ENCODE measurements around the gene STXBP2. TPM values are rescaled to one million over a fixed set of nuclear protein-coding genes. Genes with fewer than 3 reads are reported as not detected.

The STXBP2 gene
- total RNA-seq, 4 donors from 2014 or later: 7.2 to 14.4 (median 11.7) TPM

DNA sequence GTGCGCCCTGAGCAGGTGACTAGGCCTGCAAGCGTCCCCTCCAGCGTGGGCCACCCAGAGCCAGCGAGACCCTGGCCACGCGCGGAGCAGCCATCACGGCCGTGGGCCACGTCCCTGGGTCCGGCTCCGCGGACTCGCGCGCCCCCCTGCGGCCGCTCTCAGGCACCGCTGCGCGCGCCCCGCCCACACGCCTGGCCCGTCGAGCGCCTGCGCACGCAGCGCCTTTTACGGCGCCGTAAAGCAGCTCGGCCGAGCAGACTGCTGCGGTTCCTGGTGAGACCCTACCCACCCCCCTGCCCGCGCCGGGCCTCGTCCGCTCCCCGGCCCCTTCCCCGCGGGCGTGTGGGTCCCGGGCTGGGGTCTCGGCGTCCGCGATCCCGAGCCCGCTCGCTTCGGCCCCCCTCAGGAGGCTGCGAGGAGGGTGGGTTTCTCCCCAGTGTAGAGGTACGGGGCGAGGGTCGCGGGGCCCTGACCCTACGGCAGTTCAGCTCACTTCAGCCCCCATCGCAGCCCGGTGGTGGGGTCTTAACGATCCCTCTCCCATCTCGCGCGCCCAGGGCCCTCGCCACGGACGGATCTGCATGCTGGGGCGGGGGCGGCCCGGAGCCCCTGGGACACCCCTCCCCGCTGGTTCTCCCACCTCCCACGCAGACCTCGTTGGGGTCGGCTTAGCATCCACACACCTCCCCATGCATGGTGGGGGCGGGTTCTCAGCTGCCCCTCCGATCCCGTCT, 43.9 kb downstream of the STXBP2 start, which contains the start of gene TRAPPC5:
TRAPPC5 (plus strand) TSS at position 228 of the 734 bp plus-strand sequence. CDS start 1,421 bp downstream, outside the sequence.
- H3K9me3 ChIP-seq: no peaks in the 10 kb centered on the region
- intact Hi-C loops (cut with DNase I): loop anchor here (1.0 to 10.0 kb wide), 3 partner anchors 28 to 328 kb away; no protein-coding TSS in a partner anchor
- H3K4me1 ChIP-seq: peaks cover 10 to 29% (median 22%) of the 10 kb centered on the region in 4 donors
- DNase-seq (ENCODE audit: extremely low spot score): no peak
- H3K4me3 ChIP-seq: peak within 1 kb of the TSS; percentile 75 to 100 (median 88)
- 0% methylated on average over 2 of the region's 79 CpGs for WGBS
- H3K27me3 ChIP-seq: peaks cover 0 to 46% (median 3%) of the 10 kb centered on the region in 4 donors
- TF ChIP-seq, protein P1, sequence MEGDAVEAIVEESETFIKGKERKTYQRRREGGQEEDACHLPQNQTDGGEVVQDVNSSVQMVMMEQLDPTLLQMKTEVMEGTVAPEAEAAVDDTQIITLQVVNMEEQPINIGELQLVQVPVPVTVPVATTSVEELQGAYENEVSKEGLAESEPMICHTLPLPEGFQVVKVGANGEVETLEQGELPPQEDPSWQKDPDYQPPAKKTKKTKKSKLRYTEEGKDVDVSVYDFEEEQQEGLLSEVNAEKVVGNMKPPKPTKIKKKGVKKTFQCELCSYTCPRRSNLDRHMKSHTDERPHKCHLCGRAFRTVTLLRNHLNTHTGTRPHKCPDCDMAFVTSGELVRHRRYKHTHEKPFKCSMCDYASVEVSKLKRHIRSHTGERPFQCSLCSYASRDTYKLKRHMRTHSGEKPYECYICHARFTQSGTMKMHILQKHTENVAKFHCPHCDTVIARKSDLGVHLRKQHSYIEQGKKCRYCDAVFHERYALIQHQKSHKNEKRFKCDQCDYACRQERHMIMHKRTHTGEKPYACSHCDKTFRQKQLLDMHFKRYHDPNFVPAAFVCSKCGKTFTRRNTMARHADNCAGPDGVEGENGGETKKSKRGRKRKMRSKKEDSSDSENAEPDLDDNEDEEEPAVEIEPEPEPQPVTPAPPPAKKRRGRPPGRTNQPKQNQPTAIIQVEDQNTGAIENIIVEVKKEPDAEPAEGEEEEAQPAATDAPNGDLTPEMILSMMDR (IDR thresholded peaks at IDR 0.05): peak; percentile 99 to 100 (median 99)
- TF ChIP-seq POLR2AphosphoS5 (IDR thresholded peaks at IDR 0.05) (peak; percentile 75 to 84), EP300 (IDR thresholded peaks at IDR 0.05) (no peak)
- H3K36me3 ChIP-seq: peaks cover 0 to 36% (median 27%) of the 10 kb centered on the region in 4 donors
- peak within 1 kb of the TSS; percentile 78 to 90 (median 84) for H3K27ac ChIP-seq (replicated peaks in 1 of 4)

DNA sequence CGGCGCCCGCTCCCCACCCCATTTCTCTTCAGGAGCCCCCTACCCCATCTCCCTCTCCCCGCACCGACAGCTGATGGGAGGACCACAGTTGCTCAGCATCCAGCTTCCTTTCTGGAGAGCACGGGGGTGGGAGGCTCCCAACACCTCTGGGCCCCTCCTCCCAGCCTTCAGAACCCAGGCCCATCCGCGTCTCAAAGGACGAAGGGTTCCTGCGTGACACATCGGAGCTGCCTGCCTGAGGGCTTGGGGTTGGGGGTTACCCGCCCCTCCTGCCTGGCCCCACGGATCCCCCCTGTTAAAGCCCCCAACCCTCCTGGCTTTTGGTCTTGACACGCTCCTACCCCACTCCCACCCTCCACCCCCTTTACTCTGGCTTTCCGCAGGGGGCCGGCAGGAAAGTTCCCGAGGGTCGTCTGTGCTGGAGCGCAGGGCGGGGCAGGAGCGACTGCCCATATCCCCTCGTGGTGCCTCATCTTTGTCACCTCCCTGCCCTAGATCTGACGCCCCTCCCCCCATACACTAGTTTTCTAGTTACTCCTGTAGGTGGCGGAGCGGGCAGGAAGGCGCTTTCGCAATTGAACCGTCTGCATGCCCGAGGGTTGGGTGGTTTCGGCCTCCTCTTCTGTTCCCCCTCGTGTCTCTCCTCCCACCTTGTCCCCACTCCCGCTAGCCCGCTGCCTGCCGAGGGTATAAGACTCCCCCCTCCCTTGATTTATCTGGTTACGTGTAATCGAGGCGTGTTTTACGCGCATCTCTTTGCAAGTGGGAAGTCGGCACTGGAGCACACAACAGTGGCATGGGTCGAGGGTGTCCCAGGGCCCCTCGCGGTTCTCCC, 44.6 kb downstream of the STXBP2 start:
- intact Hi-C loops (cut with DNase I): loop anchor here (1.0 to 10.0 kb wide), 3 partner anchors 29 to 329 kb away; no protein-coding TSS in a partner anchor
- Histone ChIP-seq H3K36me3 (peaks cover 0 to 36% (median 27%) of the 10 kb centered on the region in 4 donors), H3K4me1 (peaks cover 10 to 29% (median 22%) of the 10 kb centered on the region in 4 donors), H3K27ac (replicated peaks in 1 of 4) (peak overlapping the region; percentile 78 to 90 (median 84)), H3K27me3 (peaks cover 0 to 38% (median 1%) of the 10 kb centered on the region in 4 donors), H3K4me3 (peak overlapping the region; percentile 75 to 100 (median 88)), H3K9me3 (no peaks in the 10 kb centered on the region)
- TF ChIP-seq POLR2A (IDR thresholded peaks at IDR 0.05; ENCODE audit: low read depth): no peak
- TF ChIP-seq POLR2AphosphoS5 (IDR thresholded peaks at IDR 0.05): peak in 1 of 2 donors; percentile 53
- TF ChIP-seq, protein P1 (IDR thresholded peaks at IDR 0.05): peak; percentile 36 to 55 (median 41)
- no peak for TF ChIP-seq EP300 (IDR thresholded peaks at IDR 0.05)
- WGBS: under 1% methylated on average over 28 of the region's 43 CpGs
- peak; percentile 95 for DNase-seq (ENCODE audit: extremely low spot score)

DNA sequence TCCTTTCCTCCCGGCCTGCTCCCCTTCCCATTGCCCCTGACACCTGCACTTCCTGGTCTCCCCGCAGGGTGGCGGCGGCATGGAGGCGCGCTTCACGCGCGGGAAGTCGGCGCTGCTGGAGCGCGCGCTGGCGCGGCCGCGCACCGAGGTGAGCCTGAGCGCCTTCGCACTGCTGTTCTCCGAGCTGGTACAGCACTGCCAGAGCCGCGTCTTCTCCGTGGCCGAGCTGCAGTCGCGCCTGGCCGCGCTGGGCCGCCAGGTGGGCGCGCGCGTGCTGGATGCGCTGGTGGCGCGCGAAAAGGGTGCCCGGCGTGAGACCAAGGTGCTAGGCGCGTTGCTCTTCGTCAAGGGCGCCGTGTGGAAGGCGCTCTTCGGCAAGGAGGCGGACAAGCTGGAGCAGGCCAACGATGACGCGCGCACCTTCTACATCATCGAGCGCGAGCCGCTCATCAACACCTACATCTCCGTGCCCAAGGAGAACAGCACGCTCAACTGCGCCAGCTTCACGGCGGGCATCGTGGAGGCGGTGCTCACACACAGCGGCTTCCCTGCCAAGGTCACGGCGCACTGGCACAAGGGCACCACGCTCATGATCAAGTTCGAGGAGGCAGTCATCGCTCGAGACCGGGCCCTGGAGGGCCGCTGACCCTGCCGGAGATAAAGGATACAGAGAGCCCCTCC, 45.4 kb downstream of the STXBP2 start:
- no peak for DNase-seq (ENCODE audit: extremely low spot score)
- Histone ChIP-seq H3K27ac (replicated peaks in 1 of 4) (peak overlapping the region in 3 of 4 donors; percentile 81 to 90 (median 88)), H3K9me3 (no peaks in the 10 kb centered on the region), H3K36me3 (peaks cover 0 to 36% (median 27%) of the 10 kb centered on the region in 4 donors), H3K4me3 (peak overlapping the region; percentile 75 to 100 (median 88)), H3K4me1 (peaks cover 10 to 29% (median 22%) of the 10 kb centered on the region in 4 donors), H3K27me3 (peaks cover 0 to 30% (median 0%) of the 10 kb centered on the region in 4 donors)
- 94% methylated on average over 10 of the region's 74 CpGs for WGBS
- TF ChIP-seq POLR2A (IDR thresholded peaks at IDR 0.05; ENCODE audit: low read depth) (no peak), EP300 (IDR thresholded peaks at IDR 0.05) (no peak), POLR2AphosphoS5 (IDR thresholded peaks at IDR 0.05) (no peak)
- TF ChIP-seq, protein P1 (IDR thresholded peaks at IDR 0.05): no peak
- intact Hi-C loops (cut with DNase I): loop anchor here (5.0 to 10.0 kb wide), 2 partner anchors 112 to 330 kb away; no protein-coding TSS in a partner anchor

All from esophagus muscularis mucosa (tissue), 4 donors.